H1 (cell line): ENCODE results near the gene MCEE. TPM values are rescaled to one million over a fixed set of nuclear protein-coding genes. Genes with fewer than 3 reads are reported as not detected.
A peak's percentile ranks its signal among the peaks of the same experiment; 100 is the strongest.

Source experiments
- ATF2 ChIP-seq: IDR thresholded peaks from 2 replicates; pipeline ENCODE4 v1.6.1; 2012; ENCODE audit warnings: low read length, inconsistent platforms
- ATF3 ChIP-seq: IDR thresholded peaks from 2 replicates; pipeline ENCODE4 v1.6.1; 2011; ENCODE audit warnings: low read depth, mild to moderate bottlenecking, low read length; ENCODE audit not compliant: insufficient read depth
- BCL11A ChIP-seq, 2 experiments: IDR thresholded peaks; one replicate each; pipeline ENCODE4 v1.6.1; 2011; ENCODE audit warnings: low read depth in 2 of 2, low read length in 2 of 2, mild to moderate bottlenecking in 2 of 2
- BRCA1 ChIP-seq: IDR thresholded peaks from 2 replicates; pipeline ENCODE4 v1.6.1; 2012; ENCODE audit warnings: low read depth, low read length, improper control_type of control experiment
- CHD2 ChIP-seq: IDR thresholded peaks from 2 replicates; pipeline ENCODE4 v1.6.1; 2012; ENCODE audit warnings: low read length, improper control_type of control experiment
- CREB1 ChIP-seq: IDR thresholded peaks from 2 replicates; pipeline ENCODE4 v1.6.1; 2012; ENCODE audit warnings: inconsistent platforms
- CTBP2 ChIP-seq: IDR thresholded peaks from 2 replicates; pipeline ENCODE4 v1.7.0; 2011; ENCODE audit warnings: borderline replicate concordance, mild to moderate bottlenecking, moderate library complexity, mixed read lengths, low read length; ENCODE audit not compliant: insufficient read depth, insufficient read length
- E2F6 ChIP-seq: IDR thresholded peaks from 2 replicates; pipeline ENCODE4 v1.6.1; 2012; ENCODE audit warnings: inconsistent platforms
- EP300 ChIP-seq, 2 experiments: IDR thresholded peaks; 1 replicate in 1 of 2; 2 replicates in 1 of 2; pipeline ENCODE4 v1.6.1; 2011 to 2012; ENCODE audit warnings: low read depth in 2 of 2, low read length in 2 of 2, mild to moderate bottlenecking in 2 of 2, borderline replicate concordance in 1 of 2, inconsistent platforms in 1 of 2, moderate library complexity in 1 of 2
- GTF2F1 ChIP-seq: IDR thresholded peaks from 2 replicates; pipeline ENCODE4 v1.6.1; 2012; ENCODE audit warnings: low read depth, low read length, improper control_type of control experiment, borderline replicate concordance
- MAFK ChIP-seq: IDR thresholded peaks from 2 replicates; pipeline ENCODE4 v1.6.1; 2012; ENCODE audit warnings: low read depth, mild to moderate bottlenecking, improper control_type of control experiment, low read length
- PHF8 ChIP-seq: fragments of 200-600 bp; sonication (generic); conservative IDR thresholded peaks from 2 replicates; pipeline ENCODE4 v1.7.1; 2012; ENCODE audit warnings: low read depth, mild to moderate bottlenecking, inconsistent platforms, low read length, moderate library complexity
- POU5F1 ChIP-seq: IDR thresholded peaks from 2 replicates; pipeline ENCODE4 v1.6.1; 2011; ENCODE audit warnings: low read depth, mild to moderate bottlenecking, low read length, moderate library complexity
- RNF2 ChIP-seq: fragments of 200-900, 300-1000 bp; sonication (generic); IDR thresholded peaks from 2 replicates; pipeline ENCODE4 v1.7.1; 2016; ENCODE audit warnings: borderline replicate concordance, low read depth, mild to moderate bottlenecking, antibody characterized with exemption, low read length; ENCODE audit not compliant: poor library complexity, severe bottlenecking; ENCODE audit errors: missing control alignments
- RXRA ChIP-seq: IDR thresholded peaks from 2 replicates; pipeline ENCODE4 v1.6.1; 2011; ENCODE audit warnings: low read depth, mild to moderate bottlenecking, low read length, moderate library complexity; ENCODE audit not compliant: insufficient read depth
- SIN3A ChIP-seq, 2 experiments: IDR thresholded peaks in 1 of 2; conservative IDR thresholded peaks in 1 of 2; 2 replicates each; pipeline ENCODE4 v1.6.1; 2011 to 2012; ENCODE audit warnings: low read length in 2 of 2, improper control_type of control experiment in 1 of 2, low read depth in 1 of 2, mild to moderate bottlenecking in 1 of 2
- SP1 ChIP-seq: IDR thresholded peaks from 2 replicates; pipeline ENCODE4 v1.6.1; 2011; ENCODE audit warnings: low read depth, low read length
- polyA plus RNA-seq, 7 experiments: library from polyadenylated mRNA; depleted of rRNA in 3 of 7; stranded (reverse) in 5 of 7; unstranded in 2 of 7; fragments of >200 nt in 5 of 7; fragments of 200-250 nt in 2 of 7; gene quantifications; 1 replicate in 5 of 7; 2 replicates in 1 of 7; 4 replicates in 1 of 7; pipeline versions ENCODE4 v1.2.1 to v1.2.3, GENCODE V29; 2011 to 2013; ENCODE audit warnings: missing spikeins in 2 of 7, mixed read lengths in 2 of 7
- total RNA-seq: library from RNA; stranded (reverse); fragmentation: NEBNext Ultra II Directional; extraction: Animal tissue kit (Norgen Biotek cat#: 25700); gene quantifications from 2 replicates; pipeline ENCODE4 v1.2.1, GENCODE V29; 2021

The MCEE gene
- total and polyA plus RNA-seq, 2 of the 8 experiments (the other 6 are each of a cell fraction or from before 2014, with no cell fraction given) = 7.3 to 14.1 TPM

- TF ChIP-seq E2F6 (peak; percentile 98), PHF8 (peak; percentile 100), BRCA1 (no peak; the same call in 1 of the 2 replicates), EP300 (IDR thresholded peaks at IDR 0.05; ENCODE audit: borderline replicate concordance in 1 of 2, low read depth in 2 of 2, low read length in 2 of 2) (peak in 1 of 2 experiments; percentile 3; a peak in 1 of 3 replicates), CTBP2 (peak; percentile 86), RNF2 (no peak), SIN3A (conservative IDR thresholded peaks at IDR 0.05 in 1 of 2, IDR thresholded peaks at IDR 0.05 in 1 of 2; ENCODE audit: low read depth in 1 of 2, low read length in 2 of 2) (peak; percentile 91 to 99), CHD2 (no peak), MAFK (no peak), SP1 (no peak), RXRA (no peak), POU5F1 (no peak), ATF3 (peak; percentile 57; the same call in 1 of the 2 replicates), CREB1 (peak; percentile 90), GTF2F1 (peak; percentile 40; the same call in 1 of the 2 replicates), BCL11A (IDR thresholded peaks at IDR 0.05; ENCODE audit: low read depth in 2 of 2, low read length in 2 of 2) (no peak), ATF2 (no peak)
Measured at GRCh38 chr2:71068218-71069035, 61.6 kb downstream of the MCEE start, which contains the start of gene NAGK (continued).
